K562 (cell line): Measurements from ENCODE around the gene BTBD1. TPM values are rescaled to one million over a fixed set of nuclear protein-coding genes. Genes with fewer than 3 reads are reported as not detected.

Experiments used
- ADNP ChIP-seq: fragments of 200-800 bp; sonication (Bioruptor generic); IDR thresholded peaks from 2 replicates; pipeline ENCODE4 v1.6.1; 2016; ENCODE audit warnings: missing genetic modification characterization, missing compliant biosample characterization
- CBX1 ChIP-seq: sonication (generic); IDR thresholded peaks from 2 replicates; pipeline ENCODE4 v1.6.1; 2016; ENCODE audit warnings: antibody characterized with exemption, low read depth, mild to moderate bottlenecking
- CLOCK ChIP-seq: fragments of 250-450 bp; sonication (Bioruptor Pico); IDR thresholded peaks from 2 replicates; pipeline ENCODE4 v1.4.0; 2020; ENCODE audit warnings: mild to moderate bottlenecking, moderate library complexity, borderline replicate concordance
- E4F1 ChIP-seq: fragments of 250-450 bp; sonication (Bioruptor Pico); IDR thresholded peaks from 2 replicates; pipeline ENCODE4 v1.5.0; 2021; ENCODE audit warnings: mild to moderate bottlenecking, borderline replicate concordance
- FOXJ3 ChIP-seq: sonication (generic); formaldehyde crosslinking; IDR thresholded peaks from 2 replicates; pipeline ENCODE4 v1.4.0; 2020; ENCODE audit warnings: mild to moderate bottlenecking, missing genetic modification reagents
- HDGF ChIP-seq: fragments of 450-650 bp; IDR thresholded peaks from 2 replicates; pipeline ENCODE4 v1.6.1; 2016
- HNRNPK ChIP-seq: fragments of 200-400 bp; formaldehyde crosslinking; IDR thresholded peaks from one replicate; pipeline ENCODE4 v1.6.1; 2018; ENCODE audit warnings: mild to moderate bottlenecking, low read depth, low read length; ENCODE audit not compliant: poor library complexity, severe bottlenecking
- NCOA6 ChIP-seq: fragments of 450-650 bp; IDR thresholded peaks from 2 replicates; pipeline ENCODE4 v1.6.1; 2017; ENCODE audit warnings: mild to moderate bottlenecking
- ZBTB40 ChIP-seq, 2 experiments: fragments of 450-650 bp in 1 of 2; sonication (generic) in 1 of 2; formaldehyde crosslinking in 1 of 2; IDR thresholded peaks; 2 replicates each; pipeline versions ENCODE4 v1.7.1 to v1.9.0; 2016 to 2022; ENCODE audit warnings: inconsistent platforms in 1 of 2, mild to moderate bottlenecking in 1 of 2, missing genetic modification reagents in 1 of 2
- ZFP30 ChIP-seq: fragments of 250-450 bp; sonication (Bioruptor Pico); IDR thresholded peaks from 2 replicates; pipeline ENCODE4 v1.8.0; 2022; ENCODE audit warnings: moderate library complexity, mild to moderate bottlenecking, inconsistent platforms, borderline replicate concordance
- ZNF696 ChIP-seq: fragments of 250-450 bp; sonication (Bioruptor Pico); conservative IDR thresholded peaks from 2 replicates; pipeline ENCODE4 v1.4.0; 2020; ENCODE audit warnings: mild to moderate bottlenecking, moderate library complexity
- ZNF707 ChIP-seq: fragments of 250-450 bp; sonication (Bioruptor Pico); conservative IDR thresholded peaks from 2 replicates; pipeline ENCODE4 v1.8.0; 2022; ENCODE audit warnings: inconsistent platforms, mild to moderate bottlenecking, moderate library complexity
- ZNF79 ChIP-seq: fragments of 250-450 bp; sonication (Bioruptor Pico); IDR thresholded peaks from 2 replicates; pipeline ENCODE4 v1.4.0; 2020; ENCODE audit warnings: low read depth, mild to moderate bottlenecking, moderate library complexity
- polyA plus RNA-seq, 8 experiments: library from polyadenylated mRNA; depleted of rRNA in 4 of 8; stranded (reverse) in 5 of 8; unstranded in 3 of 8; fragments of >200 nt; fragmentation: Nextera tagmentation in 2 of 8; fragmentation: Illumina TruSeq in 1 of 8; extraction: Ambion mirVana in 2 of 8; extraction: Trizol in 1 of 8; gene quantifications; 2 replicates each; pipeline versions ENCODE4 v1.2.1 to v1.2.3, GENCODE V29; 2011 to 2014; ENCODE audit warnings: inconsistent platforms in 1 of 8, missing spikeins in 1 of 8
- total RNA-seq, 7 experiments: library from RNA; depleted of rRNA in 6 of 7; stranded (reverse); fragments of >200 nt in 6 of 7; fragmentation: Illumina TruSeq in 2 of 7; extraction: Trizol in 2 of 7; gene quantifications; 2 replicates each; pipeline versions ENCODE4 v1.2.1 to v1.2.3, GENCODE V29; 2011 to 2021; ENCODE audit warnings: low replicate concordance in 1 of 7

Gene BTBD1
- total and polyA plus RNA-seq, 9 of the 15 experiments (the other 6 are each of a cell fraction or from before 2014, with no cell fraction given) = 19.4 to 106 (median 90.4) TPM

GRCh38 chr15:83066034-83066733 is 868 bp downstream of the BTBD1 start (continued):
- TF ChIP-seq E4F1 (no peak), CLOCK (CRISPR knock-in tag) (no peak), ZNF707 (CRISPR knock-in tag) (no peak), HDGF (no peak), ZNF79 (CRISPR knock-in tag) (no peak), ZNF696 (CRISPR knock-in tag) (no peak), NCOA6 (no peak), ZBTB40 (IDR thresholded peaks at IDR 0.05) (no peak), ZBTB40 (CRISPR knock-in tag; IDR thresholded peaks at IDR 0.05) (no peak), ZFP30 (CRISPR knock-in tag) (no peak), CBX1 (no peak), FOXJ3 (CRISPR knock-in tag) (no peak), ADNP (tag) (no peak), HNRNPK (no peak)
